Measurements from ENCODE around the gene GSTO2. TPM values are rescaled to one million over a fixed set of nuclear protein-coding genes. Genes with fewer than 3 reads are reported as not detected.

The GSTO2 gene
- total RNA-seq, 1 experiment from 2014 or later: 1.1 TPM

DNA sequence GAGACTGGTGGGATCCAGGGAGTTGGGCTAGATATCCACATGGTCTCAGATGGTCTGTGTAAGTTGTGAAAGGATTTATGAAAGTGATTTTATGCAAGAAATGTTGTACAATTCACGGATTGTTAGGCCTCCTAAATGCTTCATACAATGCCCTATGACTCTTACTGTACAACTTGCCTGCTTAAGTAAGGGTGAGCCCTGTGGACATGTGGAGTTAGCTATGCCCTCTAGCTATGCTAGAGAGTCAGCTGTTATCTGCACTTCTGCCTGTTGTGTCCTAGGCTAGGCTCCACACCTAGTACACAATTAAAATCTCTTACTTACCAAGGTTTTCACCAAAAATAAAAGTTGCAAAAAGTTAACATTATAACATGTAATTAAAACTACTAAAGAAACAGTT, 35.2 kb upstream of the GSTO2 start:
- intact Hi-C loops (cut with micrococcal nuclease; ENCODE audit: unreplicated experiment): no loop called here
- H3K4me1 Mint-ChIP-seq (ENCODE audit: low read depth, unreplicated experiment): peaks cover 29% of the 10 kb centered on the region
- H3K27me3 Mint-ChIP-seq (ENCODE audit: insufficient read depth, unreplicated experiment): no peaks in the 10 kb centered on the region
- CTCF ChIA-PET: no interaction called here
- Histone ChIP-seq H3K36me3 (ENCODE audit: control insufficient read depth, insufficient read depth, low read length) (no peaks in the 10 kb centered on the region), H3K4me3 (ENCODE audit: low read depth, low read length) (no peak overlapping the region), H3K27me3 (replicated peaks; ENCODE audit: control insufficient read depth, insufficient read depth, low read length) (no peaks in the 10 kb centered on the region), H3K4me1 (peaks cover 36% of the 10 kb centered on the region), H3K9me3 (no peaks in the 10 kb centered on the region)
- TF ChIP-seq, protein P1, sequence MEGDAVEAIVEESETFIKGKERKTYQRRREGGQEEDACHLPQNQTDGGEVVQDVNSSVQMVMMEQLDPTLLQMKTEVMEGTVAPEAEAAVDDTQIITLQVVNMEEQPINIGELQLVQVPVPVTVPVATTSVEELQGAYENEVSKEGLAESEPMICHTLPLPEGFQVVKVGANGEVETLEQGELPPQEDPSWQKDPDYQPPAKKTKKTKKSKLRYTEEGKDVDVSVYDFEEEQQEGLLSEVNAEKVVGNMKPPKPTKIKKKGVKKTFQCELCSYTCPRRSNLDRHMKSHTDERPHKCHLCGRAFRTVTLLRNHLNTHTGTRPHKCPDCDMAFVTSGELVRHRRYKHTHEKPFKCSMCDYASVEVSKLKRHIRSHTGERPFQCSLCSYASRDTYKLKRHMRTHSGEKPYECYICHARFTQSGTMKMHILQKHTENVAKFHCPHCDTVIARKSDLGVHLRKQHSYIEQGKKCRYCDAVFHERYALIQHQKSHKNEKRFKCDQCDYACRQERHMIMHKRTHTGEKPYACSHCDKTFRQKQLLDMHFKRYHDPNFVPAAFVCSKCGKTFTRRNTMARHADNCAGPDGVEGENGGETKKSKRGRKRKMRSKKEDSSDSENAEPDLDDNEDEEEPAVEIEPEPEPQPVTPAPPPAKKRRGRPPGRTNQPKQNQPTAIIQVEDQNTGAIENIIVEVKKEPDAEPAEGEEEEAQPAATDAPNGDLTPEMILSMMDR (IDR thresholded peaks at IDR 0.05; ENCODE audit: insufficient read depth in 1 of 2, low read depth in 1 of 2, low read length in 1 of 2, severe bottlenecking in 1 of 2, unreplicated experiment in 1 of 2): no peak
- no peak overlapping the region for H3K27ac Mint-ChIP-seq (ENCODE audit: unreplicated experiment)
- DNase-seq: no peak
- POLR2A ChIA-PET: no interaction called here
- H3K9me3 Mint-ChIP-seq (ENCODE audit: unreplicated experiment): no peaks in the 10 kb centered on the region
- BruUV-seq (replicated peaks): no TSS peak
- peaks cover 11% of the 10 kb centered on the region for H3K36me3 Mint-ChIP-seq (ENCODE audit: insufficient read depth, unreplicated experiment)
- peak overlapping the region; percentile 88 for H3K4me3 Mint-ChIP-seq (ENCODE audit: unreplicated experiment)

GRCh38 chr10:104234934-104235333, 34.0 kb upstream of the GSTO2 start:
- no peak overlapping the region for H3K4me3 ChIP-seq (ENCODE audit: low read depth, low read length)
- CTCF ChIA-PET: no interaction called here

GRCh38 chr10:104235801-104236200, 33.2 kb upstream of the GSTO2 start:
- H3K9me3 Mint-ChIP-seq (ENCODE audit: unreplicated experiment): no peaks in the 10 kb centered on the region
- Histone ChIP-seq H3K4me3 (ENCODE audit: low read depth, low read length) (no peak overlapping the region), H3K4me1 (peaks cover 35% of the 10 kb centered on the region), H3K27me3 (replicated peaks; ENCODE audit: control insufficient read depth, insufficient read depth, low read length) (no peaks in the 10 kb centered on the region), H3K36me3 (ENCODE audit: control insufficient read depth, insufficient read depth, low read length) (no peaks in the 10 kb centered on the region), H3K9me3 (no peaks in the 10 kb centered on the region)
- no peak overlapping the region for H3K4me3 Mint-ChIP-seq (ENCODE audit: unreplicated experiment)
- H3K27me3 Mint-ChIP-seq (ENCODE audit: insufficient read depth, unreplicated experiment): no peaks in the 10 kb centered on the region
- POLR2A ChIA-PET: no interaction called here
- intact Hi-C loops (cut with micrococcal nuclease; ENCODE audit: unreplicated experiment): no loop called here
- no TSS peak for BruUV-seq (replicated peaks)
- no peak for DNase-seq
- peaks cover 11% of the 10 kb centered on the region for H3K36me3 Mint-ChIP-seq (ENCODE audit: insufficient read depth, unreplicated experiment)
- CTCF ChIA-PET: no interaction called here
- TF ChIP-seq, protein P1 (IDR thresholded peaks at IDR 0.05; ENCODE audit: insufficient read depth in 1 of 2, low read depth in 1 of 2, low read length in 1 of 2, severe bottlenecking in 1 of 2, unreplicated experiment in 1 of 2): no peak
- H3K27ac Mint-ChIP-seq (ENCODE audit: unreplicated experiment): no peak overlapping the region
- H3K4me1 Mint-ChIP-seq (ENCODE audit: low read depth, unreplicated experiment): peaks cover 29% of the 10 kb centered on the region

More at GRCh38 chr10:104234934-104235333, 34.0 kb upstream of the GSTO2 start:
- H3K27me3 ChIP-seq (replicated peaks; ENCODE audit: control insufficient read depth, insufficient read depth, low read length): no peaks in the 10 kb centered on the region
- H3K9me3 Mint-ChIP-seq (ENCODE audit: unreplicated experiment): no peaks in the 10 kb centered on the region
- no peaks in the 10 kb centered on the region for H3K36me3 ChIP-seq (ENCODE audit: control insufficient read depth, insufficient read depth, low read length)
- H3K4me3 Mint-ChIP-seq (ENCODE audit: unreplicated experiment): no peak overlapping the region
- intact Hi-C loops (cut with micrococcal nuclease; ENCODE audit: unreplicated experiment): no loop called here
- DNase-seq: no peak
- H3K4me1 ChIP-seq: peaks cover 36% of the 10 kb centered on the region
- POLR2A ChIA-PET: no interaction called here
- TF ChIP-seq, protein P1 (IDR thresholded peaks at IDR 0.05; ENCODE audit: insufficient read depth in 1 of 2, low read depth in 1 of 2, low read length in 1 of 2, severe bottlenecking in 1 of 2, unreplicated experiment in 1 of 2): no peak
- peaks cover 11% of the 10 kb centered on the region for H3K36me3 Mint-ChIP-seq (ENCODE audit: insufficient read depth, unreplicated experiment)
- no peak overlapping the region for H3K27ac Mint-ChIP-seq (ENCODE audit: unreplicated experiment)
- no peaks in the 10 kb centered on the region for H3K9me3 ChIP-seq
- no TSS peak for BruUV-seq (replicated peaks)
- H3K27me3 Mint-ChIP-seq (ENCODE audit: insufficient read depth, unreplicated experiment): no peaks in the 10 kb centered on the region
- H3K4me1 Mint-ChIP-seq (ENCODE audit: low read depth, unreplicated experiment): peaks cover 29% of the 10 kb centered on the region
